Left ventricle myocardium inferior (tissue), 1 donor: Measurements from ENCODE around the gene EHF. TPM values are rescaled to one million over a fixed set of nuclear protein-coding genes. Genes with fewer than 3 reads are reported as not detected.

Source experiments
- DNase-seq: peaks from one replicate; pipeline ENCODE4 v3.0.0-alpha.2; 2020
- H3K27ac ChIP-seq: fragments of 200-600 bp; replicated peaks from 2 replicates; pipeline ENCODE4 v1.8.0; 2021
- H3K27me3 ChIP-seq: fragments of 200-600 bp; 2 replicates; pipeline ENCODE4 v1.8.0; 2021; ENCODE audit warnings: low read depth
- H3K36me3 ChIP-seq: fragments of 200-600 bp; 2 replicates; pipeline ENCODE4 v1.8.0; 2021
- H3K4me1 ChIP-seq: fragments of 200-600 bp; 2 replicates; pipeline ENCODE4 v1.8.0; 2021
- H3K4me3 ChIP-seq: fragments of 200-600 bp; 2 replicates; pipeline ENCODE4 v1.8.0; 2021; ENCODE audit warnings: mild to moderate bottlenecking, moderate library complexity
- H3K9me3 ChIP-seq: fragments of 200-600 bp; replicated peaks from 2 replicates; pipeline ENCODE4 v1.8.0; 2021
- CTCF ChIP-seq: fragments of 200-600 bp; IDR thresholded peaks from 2 replicates; pipeline ENCODE4 v1.8.0; 2021; ENCODE audit warnings: antibody characterized with exemption, mild to moderate bottlenecking, borderline replicate concordance
- intact Hi-C: fragments of 100-400 bp; cut with micrococcal nuclease; formaldehyde crosslinking; loops from one replicate; pipeline ENCODE4 v1.11.0; 2022
- total RNA-seq: library from RNA; stranded (reverse); fragmentation: NEBNext Ultra II Directional; extraction: Animal tissue kit (Norgen Biotek cat#: 25700); gene quantifications from one replicate; pipeline ENCODE4 v1.2.1, GENCODE V29; 2021
- donor health status: DM: no; HTN: yes; CAD: no; lungs with severe emphysema.

Gene EHF
- total RNA-seq, 1 donor from 2014 or later = 1.6 TPM

GRCh38 chr11:34606326-34607120, 14.4 kb upstream of the EHF start:
- intact Hi-C loops = no loop called here
- DNase-seq = no peak
- Histone ChIP-seq H3K9me3 (no peaks in the 10 kb centered on the region), H3K4me1 (peaks cover 2% of the 10 kb centered on the region), H3K4me3 (no peak overlapping the region), H3K27ac (no peak overlapping the region), H3K27me3 (no peaks in the 10 kb centered on the region), H3K36me3 (no peaks in the 10 kb centered on the region)
- TF ChIP-seq CTCF = no peak

- no peaks in the 10 kb centered on the region for H3K9me3 ChIP-seq
- intact Hi-C loops = no loop called here
- no peak overlapping the region for H3K27ac ChIP-seq
- no peaks in the 10 kb centered on the region for H3K36me3 ChIP-seq
- H3K4me3 ChIP-seq = no peak overlapping the region
- peaks cover 6% of the 10 kb centered on the region for H3K4me1 ChIP-seq
- no peaks in the 10 kb centered on the region for H3K27me3 ChIP-seq
- no peak for DNase-seq
- TF ChIP-seq CTCF = no peak
Measured at GRCh38 chr11:34609187-34609751, 11.6 kb upstream of the EHF start.

- H3K4me3 ChIP-seq = no peak overlapping the region
- no peaks in the 10 kb centered on the region for H3K36me3 ChIP-seq
- H3K9me3 ChIP-seq = no peaks in the 10 kb centered on the region
- H3K4me1 ChIP-seq = peaks cover 12% of the 10 kb centered on the region
- TF ChIP-seq CTCF = no peak
- no peak overlapping the region for H3K27ac ChIP-seq
- intact Hi-C loops = no loop called here
- H3K27me3 ChIP-seq = no peaks in the 10 kb centered on the region
- no peak for DNase-seq
Measured at GRCh38 chr11:34609850-34610249, 11.0 kb upstream of the EHF start.

- no peaks in the 10 kb centered on the region for H3K36me3 ChIP-seq
- H3K4me3 ChIP-seq = no peak overlapping the region
- no peak for DNase-seq
- H3K9me3 ChIP-seq = no peaks in the 10 kb centered on the region
- no peak for TF ChIP-seq CTCF
- H3K4me1 ChIP-seq = peaks cover 15% of the 10 kb centered on the region
- H3K27me3 ChIP-seq = no peaks in the 10 kb centered on the region
- H3K27ac ChIP-seq = no peak overlapping the region
- intact Hi-C loops = no loop called here
Measured at GRCh38 chr11:34610324-34611041, 10.4 kb upstream of the EHF start.

GRCh38 chr11:34613015-34613414, 7.9 kb upstream of the EHF start:
- no peaks in the 10 kb centered on the region for H3K9me3 ChIP-seq
- no peak for DNase-seq
- no peak for TF ChIP-seq CTCF
- H3K36me3 ChIP-seq = no peaks in the 10 kb centered on the region
- no peak overlapping the region for H3K4me3 ChIP-seq
- no peaks in the 10 kb centered on the region for H3K27me3 ChIP-seq
- intact Hi-C loops = no loop called here
- peaks cover 38% of the 10 kb centered on the region for H3K4me1 ChIP-seq
- H3K27ac ChIP-seq = peak overlapping the region; percentile 68
